Testis (tissue), 2 donors: ENCODE data around the gene MYOD1.

Experiments
- CTCF ChIP-seq, 3 experiments: fragments of 450-650 bp in 2 of 3; fragments of 200-600 bp in 1 of 3; sonication (generic) in 1 of 3; IDR thresholded peaks; one replicate each; pipeline ENCODE4 v1.5.1; 2016 to 2019; ENCODE audit warnings: antibody characterized with exemption in 3 of 3, mild to moderate bottlenecking in 2 of 3, moderate library complexity in 1 of 3
- POLR2A ChIP-seq: fragments of 450-650 bp; IDR thresholded peaks from one replicate; pipeline ENCODE4 v1.6.1; 2017; ENCODE audit warnings: antibody characterized with exemption, mild to moderate bottlenecking, moderate library complexity

- TF ChIP-seq CTCF (IDR thresholded peaks at IDR 0.05) (no peak), POLR2A (no peak)
Observed at GRCh38 chr11:17748044-17748443, 28.7 kb downstream of the MYOD1 start.
